Loucy (cell line): ENCODE measurements around the gene VCAN.

Experiments
- H2AFZ ChIP-seq: fragments of 200-600 bp; sonication (generic); 2 replicates; pipeline ENCODE4 v1.6.0; 2016; ENCODE audit warnings: antibody characterized with exemption, mild to moderate bottlenecking, low read length, moderate library complexity
- H3F3A ChIP-seq: fragments of 200-600 bp; 2 replicates; pipeline ENCODE4 v1.6.0; 2016; ENCODE audit warnings: antibody characterized with exemption, low read depth, mild to moderate bottlenecking
- H3K27me3 ChIP-seq: fragments of 200-600 bp; sonication (generic); 2 replicates; pipeline ENCODE4 v1.6.1; 2014; ENCODE audit warnings: low read length, mild to moderate bottlenecking; ENCODE audit not compliant: insufficient read depth, poor library complexity, severe bottlenecking
- H3K36me3 ChIP-seq: fragments of 200-600 bp; sonication (generic); 2 replicates; pipeline ENCODE4 v1.6.1; 2016; ENCODE audit warnings: low read length; ENCODE audit not compliant: insufficient read depth
- H3K4me1 ChIP-seq: fragments of 200-600 bp; sonication (generic); 2 replicates; pipeline ENCODE4 v1.5.1; 2014; ENCODE audit warnings: low read length, mild to moderate bottlenecking; ENCODE audit not compliant: insufficient read depth, poor library complexity, severe bottlenecking
- H3K4me2 ChIP-seq: fragments of 200-600 bp; sonication (generic); 2 replicates; pipeline ENCODE4 v1.6.0; 2014; ENCODE audit warnings: antibody characterized with exemption, low read length, low read depth, mild to moderate bottlenecking; ENCODE audit not compliant: poor library complexity, severe bottlenecking
- H3K4me3 ChIP-seq: fragments of 200-600 bp; sonication (generic); 2 replicates; pipeline ENCODE4 v1.5.1; 2014; ENCODE audit warnings: low read length, mild to moderate bottlenecking, mixed read lengths; ENCODE audit not compliant: poor library complexity, severe bottlenecking
- H3K79me2 ChIP-seq: fragments of 200-600 bp; sonication (generic); 2 replicates; pipeline ENCODE4 v1.6.1; 2014; ENCODE audit warnings: low read length; ENCODE audit not compliant: insufficient read depth
- H3K9ac ChIP-seq: fragments of 200-600 bp; sonication (generic); 2 replicates; pipeline ENCODE4 v1.6.0; 2014; ENCODE audit warnings: mild to moderate bottlenecking, low read depth, low read length, moderate library complexity; ENCODE audit not compliant: poor library complexity, severe bottlenecking
- H3K9me2 ChIP-seq: fragments of 200-600 bp; sonication (generic); replicated peaks from 2 replicates; pipeline ENCODE4 v1.6.1; 2016; ENCODE audit warnings: low read depth, low read length, mixed read lengths
- H3K9me3 ChIP-seq: fragments of 200-600 bp; sonication (generic); 2 replicates; pipeline ENCODE4 v1.6.1; 2014; ENCODE audit warnings: mild to moderate bottlenecking, antibody characterized with exemption, low read length, low read depth; ENCODE audit not compliant: insufficient read depth
- H4K20me1 ChIP-seq: fragments of 200-600 bp; sonication (generic); 2 replicates; pipeline ENCODE4 v1.6.0; 2014; ENCODE audit warnings: antibody characterized with exemption, low read length, mild to moderate bottlenecking; ENCODE audit not compliant: insufficient read depth, poor library complexity, severe bottlenecking
- CTCF ChIP-seq: fragments of 200-600 bp; sonication (generic); conservative IDR thresholded peaks from 2 replicates; pipeline ENCODE4 v1.5.1; 2014; ENCODE audit warnings: mild to moderate bottlenecking, antibody characterized with exemption, low read length
- EZH2phosphoT487 ChIP-seq: fragments of 200-600 bp; IDR thresholded peaks from 2 replicates; pipeline ENCODE4 v1.6.1; 2018; ENCODE audit warnings: antibody characterized with exemption, mild to moderate bottlenecking, moderate library complexity, borderline replicate concordance

Gene VCAN

GRCh38 chr5:83540105-83540504, 68.6 kb downstream of the VCAN start:
- Histone ChIP-seq H3F3A (no peaks in the 10 kb centered on the region), H3K9me3 (no peaks in the 10 kb centered on the region), H3K4me1 (no peaks in the 10 kb centered on the region), H4K20me1 (no peaks in the 10 kb centered on the region), H3K4me2 (no peak overlapping the region), H3K4me3 (no peak overlapping the region), H3K79me2 (no peaks in the 10 kb centered on the region), H2AFZ (no peak overlapping the region), H3K9ac (no peak overlapping the region), H3K9me2 (no peaks in the 10 kb centered on the region), H3K36me3 (no peaks in the 10 kb centered on the region), H3K27me3 (no peaks in the 10 kb centered on the region)
- TF ChIP-seq CTCF (no peak), EZH2phosphoT487 (no peak)

DNA sequence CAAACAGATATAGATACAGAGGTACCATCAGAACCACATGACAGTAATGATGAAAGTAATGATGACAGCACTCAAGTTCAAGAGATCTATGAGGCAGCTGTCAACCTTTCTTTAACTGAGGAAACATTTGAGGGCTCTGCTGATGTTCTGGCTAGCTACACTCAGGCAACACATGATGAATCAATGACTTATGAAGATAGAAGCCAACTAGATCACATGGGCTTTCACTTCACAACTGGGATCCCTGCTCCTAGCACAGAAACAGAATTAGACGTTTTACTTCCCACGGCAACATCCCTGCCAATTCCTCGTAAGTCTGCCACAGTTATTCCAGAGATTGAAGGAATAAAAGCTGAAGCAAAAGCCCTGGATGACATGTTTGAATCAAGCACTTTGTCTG, 69.2 kb downstream of the VCAN start:
- Histone ChIP-seq H3K4me3 (no peak overlapping the region), H3K9me3 (no peaks in the 10 kb centered on the region), H4K20me1 (no peaks in the 10 kb centered on the region), H3K79me2 (no peaks in the 10 kb centered on the region), H3F3A (no peaks in the 10 kb centered on the region), H3K9ac (no peak overlapping the region), H2AFZ (no peak overlapping the region), H3K9me2 (no peaks in the 10 kb centered on the region), H3K4me1 (no peaks in the 10 kb centered on the region), H3K36me3 (no peaks in the 10 kb centered on the region), H3K4me2 (no peak overlapping the region), H3K27me3 (no peaks in the 10 kb centered on the region)
- no peak for TF ChIP-seq CTCF
- TF ChIP-seq EZH2phosphoT487 = no peak

DNA sequence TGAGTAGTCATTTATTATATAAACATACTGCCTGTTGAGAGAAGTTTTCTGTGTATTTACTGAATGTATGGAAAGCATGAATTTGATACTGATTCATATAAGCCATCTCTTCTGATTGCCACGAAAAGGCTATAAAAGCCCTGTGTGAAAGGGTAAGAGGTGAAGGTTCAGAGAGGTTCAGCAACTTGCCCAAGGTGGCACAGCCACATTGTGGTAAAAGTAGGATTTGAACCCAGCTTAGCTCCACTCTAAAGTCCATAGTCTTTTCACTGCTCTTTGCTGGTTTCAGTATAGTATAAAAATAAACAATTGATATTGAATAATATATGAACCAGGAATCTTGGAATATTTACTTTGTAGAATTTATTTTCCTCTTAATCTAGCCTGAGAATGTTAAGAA, 71.3 kb downstream of the VCAN start:
- no peak overlapping the region for H3K4me3 ChIP-seq
- H3K27me3 ChIP-seq = no peaks in the 10 kb centered on the region
- H3F3A ChIP-seq = no peaks in the 10 kb centered on the region
- no peaks in the 10 kb centered on the region for H3K36me3 ChIP-seq
- TF ChIP-seq CTCF = no peak
- TF ChIP-seq EZH2phosphoT487 = no peak
- H4K20me1 ChIP-seq = no peaks in the 10 kb centered on the region
- H3K4me2 ChIP-seq = no peak overlapping the region
- H3K4me1 ChIP-seq = no peaks in the 10 kb centered on the region
- no peak overlapping the region for H2AFZ ChIP-seq
- no peaks in the 10 kb centered on the region for H3K9me2 ChIP-seq
- no peaks in the 10 kb centered on the region for H3K9me3 ChIP-seq
- no peaks in the 10 kb centered on the region for H3K79me2 ChIP-seq
- no peak overlapping the region for H3K9ac ChIP-seq
